ENCODE results near the gene STK32B. TPM values are rescaled to one million over a fixed set of nuclear protein-coding genes. Genes with fewer than 3 reads are reported as not detected.

Gene STK32B
- total and polyA plus RNA-seq, 4 donors = 0.02 to 0.28 (median 0.08) TPM; not detected in 1

DNA sequence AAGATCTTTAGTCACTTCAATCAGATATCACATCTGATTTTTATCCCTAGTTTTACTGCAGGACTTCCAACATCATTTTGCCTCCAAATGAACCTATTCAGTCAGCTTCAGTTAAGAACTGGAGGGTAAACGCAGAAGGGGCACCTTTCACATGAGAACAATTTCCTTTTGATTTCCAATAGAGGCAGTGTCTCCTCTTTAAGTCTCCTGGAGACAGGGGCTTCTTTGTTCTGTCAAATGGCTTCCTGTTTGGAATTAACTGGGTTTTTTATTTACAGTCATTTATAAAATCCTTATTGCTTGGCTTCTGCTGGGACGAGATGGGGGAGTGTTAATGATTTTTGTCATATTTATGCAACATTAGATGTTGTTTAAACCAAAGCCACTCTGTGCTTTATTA is 164.0 kb downstream of the STK32B start:
- Histone ChIP-seq H3K27ac (ENCODE audit: low read depth in 1 of 2, low read length in 2 of 2) (no peak overlapping the region), H3K4me3 (ENCODE audit: low read depth in 1 of 3, low read length in 3 of 3) (no peak overlapping the region), H3K9me3 (ENCODE audit: control insufficient read depth in 4 of 4, low read length in 3 of 4) (no peaks in the 10 kb centered on the region), H3K9ac (ENCODE audit: low read depth in 1 of 2, low read length in 2 of 2) (no peak overlapping the region), H3K27me3 (ENCODE audit: control insufficient read depth in 4 of 4, insufficient read depth in 4 of 4, low read length in 3 of 4) (peaks cover 0 to 3% (median 0%) of the 10 kb centered on the region in 4 donors), H3K4me1 (ENCODE audit: control insufficient read depth in 4 of 4, insufficient read depth in 4 of 4, low read length in 3 of 4) (no peaks in the 10 kb centered on the region), H3K36me3 (ENCODE audit: control insufficient read depth in 4 of 4, insufficient read depth in 3 of 4, low read depth in 1 of 4, low read length in 3 of 4) (no peaks in the 10 kb centered on the region)
- WGBS = 58% methylated on average over 2 of the region's 2 CpGs
- DNase-seq (ENCODE audit: low spot score) = no peak
- TF ChIP-seq, protein P1, sequence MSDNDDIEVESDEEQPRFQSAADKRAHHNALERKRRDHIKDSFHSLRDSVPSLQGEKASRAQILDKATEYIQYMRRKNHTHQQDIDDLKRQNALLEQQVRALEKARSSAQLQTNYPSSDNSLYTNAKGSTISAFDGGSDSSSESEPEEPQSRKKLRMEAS (IDR thresholded peaks at IDR 0.05) = no peak
- TF ChIP-seq TAF1 (conservative IDR thresholded peaks at IDR 0.05) = no peak
- TF ChIP-seq YY1 (IDR thresholded peaks at IDR 0.05) = no peak
- TF ChIP-seq, protein P2, sequence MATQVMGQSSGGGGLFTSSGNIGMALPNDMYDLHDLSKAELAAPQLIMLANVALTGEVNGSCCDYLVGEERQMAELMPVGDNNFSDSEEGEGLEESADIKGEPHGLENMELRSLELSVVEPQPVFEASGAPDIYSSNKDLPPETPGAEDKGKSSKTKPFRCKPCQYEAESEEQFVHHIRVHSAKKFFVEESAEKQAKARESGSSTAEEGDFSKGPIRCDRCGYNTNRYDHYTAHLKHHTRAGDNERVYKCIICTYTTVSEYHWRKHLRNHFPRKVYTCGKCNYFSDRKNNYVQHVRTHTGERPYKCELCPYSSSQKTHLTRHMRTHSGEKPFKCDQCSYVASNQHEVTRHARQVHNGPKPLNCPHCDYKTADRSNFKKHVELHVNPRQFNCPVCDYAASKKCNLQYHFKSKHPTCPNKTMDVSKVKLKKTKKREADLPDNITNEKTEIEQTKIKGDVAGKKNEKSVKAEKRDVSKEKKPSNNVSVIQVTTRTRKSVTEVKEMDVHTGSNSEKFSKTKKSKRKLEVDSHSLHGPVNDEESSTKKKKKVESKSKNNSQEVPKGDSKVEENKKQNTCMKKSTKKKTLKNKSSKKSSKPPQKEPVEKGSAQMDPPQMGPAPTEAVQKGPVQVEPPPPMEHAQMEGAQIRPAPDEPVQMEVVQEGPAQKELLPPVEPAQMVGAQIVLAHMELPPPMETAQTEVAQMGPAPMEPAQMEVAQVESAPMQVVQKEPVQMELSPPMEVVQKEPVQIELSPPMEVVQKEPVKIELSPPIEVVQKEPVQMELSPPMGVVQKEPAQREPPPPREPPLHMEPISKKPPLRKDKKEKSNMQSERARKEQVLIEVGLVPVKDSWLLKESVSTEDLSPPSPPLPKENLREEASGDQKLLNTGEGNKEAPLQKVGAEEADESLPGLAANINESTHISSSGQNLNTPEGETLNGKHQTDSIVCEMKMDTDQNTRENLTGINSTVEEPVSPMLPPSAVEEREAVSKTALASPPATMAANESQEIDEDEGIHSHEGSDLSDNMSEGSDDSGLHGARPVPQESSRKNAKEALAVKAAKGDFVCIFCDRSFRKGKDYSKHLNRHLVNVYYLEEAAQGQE (IDR thresholded peaks at IDR 0.05) = no peak
- no peak for TF ChIP-seq GABPA (IDR thresholded peaks at IDR 0.05 in 1 of 2, conservative IDR thresholded peaks at IDR 0.05 in 1 of 2)
- TF ChIP-seq RAD21 (IDR thresholded peaks at IDR 0.05) = no peak
- no peak for TF ChIP-seq SP1 (IDR thresholded peaks at IDR 0.05)
- no peak for TF ChIP-seq ZBTB33 (IDR thresholded peaks at IDR 0.05)
- no peak for TF ChIP-seq NR2F2 (IDR thresholded peaks at IDR 0.05)
- TF ChIP-seq HNF4G (IDR thresholded peaks at IDR 0.05) = no peak
- no peak for TF ChIP-seq FOXA2 (IDR thresholded peaks at IDR 0.05)

DNA sequence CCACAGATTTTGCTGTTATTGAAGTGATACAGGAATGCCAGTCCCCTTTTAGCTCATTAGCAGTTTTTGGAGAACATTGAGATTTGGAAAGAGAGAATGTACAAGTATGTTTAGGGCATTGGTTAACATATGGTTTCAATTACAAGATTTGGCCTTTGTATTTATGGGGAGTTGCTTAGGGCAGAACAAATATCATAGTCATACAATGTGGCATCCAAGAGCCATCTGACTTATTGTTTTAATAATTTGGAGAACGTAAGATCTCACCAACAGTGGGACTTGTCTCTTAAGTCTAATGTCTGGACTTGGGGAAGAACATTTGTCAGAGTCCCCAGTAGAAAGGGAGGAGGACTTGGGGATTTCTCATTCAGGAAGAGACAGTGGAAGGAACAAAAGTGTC is 166.1 kb downstream of the STK32B start:
- no peaks in the 10 kb centered on the region for H3K36me3 ChIP-seq (ENCODE audit: control insufficient read depth in 4 of 4, insufficient read depth in 3 of 4, low read depth in 1 of 4, low read length in 3 of 4)
- no peak for DNase-seq (ENCODE audit: low spot score)
- TF ChIP-seq RXRA (IDR thresholded peaks at IDR 0.05) = no peak
- TF ChIP-seq ATF3 (IDR thresholded peaks at IDR 0.05) = no peak
- no peak for TF ChIP-seq GABPA (IDR thresholded peaks at IDR 0.05 in 1 of 2, conservative IDR thresholded peaks at IDR 0.05 in 1 of 2)
- no peak for TF ChIP-seq SP1 (IDR thresholded peaks at IDR 0.05)
- no peak for TF ChIP-seq HNF4A (conservative IDR thresholded peaks at IDR 0.05)
- no peak for TF ChIP-seq ZBTB33 (IDR thresholded peaks at IDR 0.05)
- H3K27me3 ChIP-seq (ENCODE audit: control insufficient read depth in 4 of 4, insufficient read depth in 4 of 4, low read length in 3 of 4) = peaks cover 0 to 1% (median 0%) of the 10 kb centered on the region in 4 donors
- peaks cover 0 to 5% (median 5%) of the 10 kb centered on the region in 4 donors for H3K9me3 ChIP-seq (ENCODE audit: control insufficient read depth in 4 of 4, low read length in 3 of 4)
- no peak overlapping the region for H3K4me3 ChIP-seq (ENCODE audit: low read depth in 1 of 3, low read length in 3 of 3)
- H3K27ac ChIP-seq (ENCODE audit: low read depth in 1 of 2, low read length in 2 of 2) = no peak overlapping the region
- no peaks in the 10 kb centered on the region for H3K4me1 ChIP-seq (ENCODE audit: control insufficient read depth in 4 of 4, insufficient read depth in 4 of 4, low read length in 3 of 4)
- no peak overlapping the region for H3K9ac ChIP-seq (ENCODE audit: low read depth in 1 of 2, low read length in 2 of 2)
- whole genome bisulfite sequencing = 85% methylated on average over 1 of the region's 1 CpG

Measured in liver (tissue), 9 donors.